ENCODE measurements around the gene TBR1. TPM values are rescaled to one million over a fixed set of nuclear protein-coding genes. Genes with fewer than 3 reads are reported as not detected.

Gene TBR1
- total RNA-seq, 6 experiments from 2014 or later = not detected

GRCh38 chr2:161371869-161372268 is 44.2 kb upstream of the TBR1 start:
- H3K9me3 ChIP-seq = no peaks in the 10 kb centered on the region
- no peaks in the 10 kb centered on the region for H3K27me3 ChIP-seq
- TF ChIP-seq, protein P1, sequence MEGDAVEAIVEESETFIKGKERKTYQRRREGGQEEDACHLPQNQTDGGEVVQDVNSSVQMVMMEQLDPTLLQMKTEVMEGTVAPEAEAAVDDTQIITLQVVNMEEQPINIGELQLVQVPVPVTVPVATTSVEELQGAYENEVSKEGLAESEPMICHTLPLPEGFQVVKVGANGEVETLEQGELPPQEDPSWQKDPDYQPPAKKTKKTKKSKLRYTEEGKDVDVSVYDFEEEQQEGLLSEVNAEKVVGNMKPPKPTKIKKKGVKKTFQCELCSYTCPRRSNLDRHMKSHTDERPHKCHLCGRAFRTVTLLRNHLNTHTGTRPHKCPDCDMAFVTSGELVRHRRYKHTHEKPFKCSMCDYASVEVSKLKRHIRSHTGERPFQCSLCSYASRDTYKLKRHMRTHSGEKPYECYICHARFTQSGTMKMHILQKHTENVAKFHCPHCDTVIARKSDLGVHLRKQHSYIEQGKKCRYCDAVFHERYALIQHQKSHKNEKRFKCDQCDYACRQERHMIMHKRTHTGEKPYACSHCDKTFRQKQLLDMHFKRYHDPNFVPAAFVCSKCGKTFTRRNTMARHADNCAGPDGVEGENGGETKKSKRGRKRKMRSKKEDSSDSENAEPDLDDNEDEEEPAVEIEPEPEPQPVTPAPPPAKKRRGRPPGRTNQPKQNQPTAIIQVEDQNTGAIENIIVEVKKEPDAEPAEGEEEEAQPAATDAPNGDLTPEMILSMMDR (IDR thresholded peaks at IDR 0.05) = no peak
- no peak for TF ChIP-seq POLR2A (IDR thresholded peaks at IDR 0.05)
- WGBS (ENCODE audit: insufficient coverage, low coverage, low lambda C conversion rate, missing lambda C conversion rate) = 15% methylated on average over 1 of the region's 1 CpG
- ATAC-seq (no peak), DNase-seq (no peak)
- H3K36me3 ChIP-seq = peaks cover 0 to 14% (median 2%) of the 10 kb centered on the region in 4 donors
- H3K4me1 ChIP-seq = no peaks in the 10 kb centered on the region
- H3K4me3 ChIP-seq = no peak overlapping the region
- no peak overlapping the region for H3K27ac ChIP-seq
- intact Hi-C loops (cut with DNase I) = no loop called here

GRCh38 chr2:161373942-161374341 is 42.2 kb upstream of the TBR1 start:
- intact Hi-C loops (cut with DNase I) = no loop called here
- H3K27ac ChIP-seq = no peak overlapping the region
- H3K27me3 ChIP-seq = no peaks in the 10 kb centered on the region
- H3K36me3 ChIP-seq = peaks cover 0 to 14% (median 2%) of the 10 kb centered on the region in 4 donors
- no peaks in the 10 kb centered on the region for H3K9me3 ChIP-seq
- TF ChIP-seq, protein P1 (IDR thresholded peaks at IDR 0.05) = no peak
- TF ChIP-seq POLR2A (IDR thresholded peaks at IDR 0.05) = no peak
- DNase-seq (no peak), ATAC-seq (no peak)
- H3K4me3 ChIP-seq = no peak overlapping the region
- no peaks in the 10 kb centered on the region for H3K4me1 ChIP-seq

DNA sequence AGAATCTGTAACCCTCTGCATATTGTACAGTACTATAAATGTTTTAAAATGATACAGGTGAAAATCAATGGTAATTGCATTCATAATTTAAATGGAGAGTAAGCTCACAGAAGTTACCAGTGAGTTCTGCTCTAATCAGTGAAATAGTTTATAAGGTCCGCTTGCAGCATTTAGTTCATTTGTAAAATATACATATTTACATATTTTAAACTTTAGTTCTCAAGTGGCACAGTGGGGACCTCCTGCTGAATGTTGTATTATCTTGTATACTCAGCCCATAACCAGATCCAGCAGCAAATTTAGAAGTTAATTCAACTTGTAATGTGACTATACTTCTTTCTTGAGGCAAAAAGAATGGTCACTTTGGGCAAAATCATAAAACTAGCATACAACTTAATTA is 41.7 kb upstream of the TBR1 start:
- Histone ChIP-seq H3K4me1 (no peaks in the 10 kb centered on the region), H3K36me3 (peaks cover 0 to 14% (median 2%) of the 10 kb centered on the region in 4 donors), H3K27me3 (no peaks in the 10 kb centered on the region), H3K9me3 (no peaks in the 10 kb centered on the region), H3K27ac (no peak overlapping the region), H3K4me3 (no peak overlapping the region)
- DNase-seq = no peak
- intact Hi-C loops (cut with DNase I) = no loop called here
- no peak for ATAC-seq
- 100% methylated on average over 1 of the region's 1 CpG for WGBS (ENCODE audit: insufficient coverage, low coverage, low lambda C conversion rate, missing lambda C conversion rate)
- TF ChIP-seq, protein P1 (IDR thresholded peaks at IDR 0.05) = no peak
- no peak for TF ChIP-seq POLR2A (IDR thresholded peaks at IDR 0.05)

DNA sequence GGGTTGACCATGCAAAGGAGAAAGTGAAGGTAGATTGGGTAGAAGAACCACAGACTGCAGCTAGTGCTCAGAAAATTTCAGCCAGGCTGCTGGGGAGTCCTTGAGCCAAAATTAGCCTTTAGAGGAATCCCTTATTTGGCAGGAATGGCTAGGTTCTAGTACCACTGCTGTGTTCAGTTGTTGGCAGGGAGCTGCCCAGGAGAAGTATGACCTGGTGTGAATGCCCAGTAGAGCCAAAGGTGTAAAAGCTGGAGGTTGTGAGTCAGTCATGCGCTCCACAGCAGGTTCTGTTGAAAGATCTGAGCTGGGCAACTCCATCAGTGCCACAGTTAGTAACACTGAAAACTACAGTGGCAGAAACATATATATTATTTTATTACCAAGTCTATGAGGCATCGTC is 36.4 kb upstream of the TBR1 start:
- no peaks in the 10 kb centered on the region for H3K4me1 ChIP-seq
- no peak overlapping the region for H3K4me3 ChIP-seq
- DNase-seq = no peak
- H3K27ac ChIP-seq = no peak overlapping the region
- ATAC-seq = no peak
- no peak for TF ChIP-seq POLR2A (IDR thresholded peaks at IDR 0.05)
- TF ChIP-seq, protein P1 (IDR thresholded peaks at IDR 0.05) = no peak
- WGBS (ENCODE audit: insufficient coverage, low coverage, low lambda C conversion rate, missing lambda C conversion rate) = 88% methylated on average over 1 of the region's 2 CpGs
- intact Hi-C loops (cut with DNase I) = no loop called here
- H3K27me3 ChIP-seq = no peaks in the 10 kb centered on the region
- no peaks in the 10 kb centered on the region for H3K9me3 ChIP-seq
- no peaks in the 10 kb centered on the region for H3K36me3 ChIP-seq

GRCh38 chr2:161381546-161381945 is 34.6 kb upstream of the TBR1 start:
- intact Hi-C loops (cut with DNase I) = no loop called here
- TF ChIP-seq, protein P1 (IDR thresholded peaks at IDR 0.05) = no peak
- no peak for TF ChIP-seq POLR2A (IDR thresholded peaks at IDR 0.05)
- no peak overlapping the region for H3K4me3 ChIP-seq
- no peaks in the 10 kb centered on the region for H3K4me1 ChIP-seq
- no peaks in the 10 kb centered on the region for H3K9me3 ChIP-seq
- H3K27me3 ChIP-seq = no peaks in the 10 kb centered on the region
- DNase-seq (no peak), ATAC-seq (no peak)
- no peak overlapping the region for H3K27ac ChIP-seq
- WGBS (ENCODE audit: insufficient coverage, low coverage, low lambda C conversion rate, missing lambda C conversion rate) = 93% methylated on average over 3 of the region's 3 CpGs
- H3K36me3 ChIP-seq = no peaks in the 10 kb centered on the region

Measured in right lobe of liver (tissue), 6 donors.